GM12878 (cell line): ENCODE results near the gene POLR1G. TPM values are rescaled to one million over a fixed set of nuclear protein-coding genes. Genes with fewer than 3 reads are reported as not detected.

Experiments
- ATF7 ChIP-seq: fragments of 450-650 bp; IDR thresholded peaks from 2 replicates; pipeline ENCODE4 v1.6.1; 2016; ENCODE audit warnings: low read depth, mild to moderate bottlenecking
- BHLHE40 ChIP-seq, 2 experiments: fragments of 450-650 bp in 1 of 2; IDR thresholded peaks; 2 replicates each; pipeline ENCODE4 v1.6.1; 2011 to 2017; ENCODE audit warnings: low read depth in 2 of 2, borderline replicate concordance in 1 of 2, improper control_type of control experiment in 1 of 2, low read length in 1 of 2, mild to moderate bottlenecking in 1 of 2
- CBFB ChIP-seq: IDR thresholded peaks from 2 replicates; pipeline ENCODE4 v1.6.1; 2016; ENCODE audit warnings: antibody characterized with exemption, low read depth
- CREM ChIP-seq: IDR thresholded peaks from 2 replicates; pipeline ENCODE4 v1.6.1; 2014; ENCODE audit warnings: antibody characterized with exemption, low read depth
- ETV6 ChIP-seq, 2 experiments: fragments of 450-650 bp in 1 of 2; IDR thresholded peaks in 1 of 2; conservative IDR thresholded peaks in 1 of 2; 2 replicates each; pipeline ENCODE4 v1.6.1; 2014; ENCODE audit warnings: antibody characterized with exemption in 1 of 2, borderline replicate concordance in 1 of 2, low read depth in 1 of 2, mild to moderate bottlenecking in 1 of 2, moderate library complexity in 1 of 2
- KAT2A ChIP-seq: conservative IDR thresholded peaks from 2 replicates; pipeline ENCODE4 v1.6.1; 2011; ENCODE audit warnings: low read depth, low read length; ENCODE audit not compliant: control insufficient read depth
- KLF5 ChIP-seq: fragments of 450-650 bp; IDR thresholded peaks from 2 replicates; pipeline ENCODE4 v1.6.1; 2014; ENCODE audit warnings: mild to moderate bottlenecking; ENCODE audit not compliant: partially characterized antibody
- NFYB ChIP-seq: IDR thresholded peaks from 2 replicates; pipeline ENCODE4 v1.6.1; 2011; ENCODE audit warnings: low read depth, mild to moderate bottlenecking, low read length, improper control_type of control experiment, moderate library complexity; ENCODE audit not compliant: insufficient read depth
- POLR2A ChIP-seq: IDR thresholded peaks from 2 replicates; pipeline ENCODE4 v1.6.1; 2011; ENCODE audit warnings: low read depth, mild to moderate bottlenecking, low read length
- POLR2AphosphoS2 ChIP-seq: IDR thresholded peaks from 2 replicates; pipeline ENCODE4 v1.6.1; 2011; ENCODE audit warnings: low read depth, mild to moderate bottlenecking, low read length, improper control_type of control experiment, moderate library complexity
- RB1 ChIP-seq: fragments of 450-650 bp; formaldehyde crosslinking; IDR thresholded peaks from 2 replicates; pipeline ENCODE4 v1.6.1; 2017; ENCODE audit warnings: mild to moderate bottlenecking, borderline replicate concordance
- RCOR1 ChIP-seq: conservative IDR thresholded peaks from 2 replicates; pipeline ENCODE4 v1.6.1; 2012; ENCODE audit warnings: low read depth, low read length, improper control_type of control experiment
- RELB ChIP-seq: fragments of 450-650 bp; IDR thresholded peaks from 2 replicates; pipeline ENCODE4 v1.6.1; 2017; ENCODE audit warnings: low read depth, mild to moderate bottlenecking, moderate library complexity
- RUNX3 ChIP-seq: IDR thresholded peaks from 2 replicates; pipeline ENCODE4 v1.6.1; 2012; ENCODE audit warnings: low read length, inconsistent platforms
- SMAD5 ChIP-seq: IDR thresholded peaks from 2 replicates; pipeline ENCODE4 v1.6.1; 2016; ENCODE audit warnings: antibody characterized with exemption, low read depth
- SMC3 ChIP-seq: IDR thresholded peaks from 2 replicates; pipeline ENCODE4 v1.6.1; 2011; ENCODE audit warnings: low read length, improper control_type of control experiment, borderline replicate concordance
- ZNF274 ChIP-seq: IDR thresholded peaks from one replicate; pipeline ENCODE4 v1.8.0; 2011; ENCODE audit not compliant: insufficient read length, insufficient read depth
- polyA plus RNA-seq, 11 experiments: library from polyadenylated mRNA; depleted of rRNA in 4 of 11; unstranded in 6 of 11; stranded (reverse) in 5 of 11; fragments of >200 nt; fragmentation: Nextera tagmentation in 4 of 11; fragmentation: Illumina TruSeq in 1 of 11; extraction: Ambion mirVana in 4 of 11; extraction: Trizol in 1 of 11; gene quantifications; 1 replicate in 1 of 11; 2 replicates in 10 of 11; pipeline versions ENCODE4 v1.2.1 to v1.2.3, GENCODE V29; 2011 to 2016; ENCODE audit warnings: inconsistent platforms in 2 of 11, missing spikeins in 2 of 11, low read depth in 1 of 11
- total RNA-seq, 4 experiments: library from RNA; depleted of rRNA in 3 of 4; stranded (reverse); fragments of >200 nt in 3 of 4; fragmentation: Illumina TruSeq in 1 of 4; extraction: Trizol in 1 of 4; gene quantifications; 2 replicates each; pipeline versions ENCODE4 v1.2.1 to v1.2.3, GENCODE V29; 2013 to 2021
- TF ChIP-seq, protein P1 (sequence below): fragments of 450-650 bp; formaldehyde crosslinking; IDR thresholded peaks from 2 replicates; pipeline ENCODE4 v1.4.0; 2022; ENCODE audit warnings: mild to moderate bottlenecking, moderate library complexity
- TF ChIP-seq, protein P2 (sequence below): fragments of 450-650 bp; IDR thresholded peaks from 2 replicates; pipeline ENCODE4 v1.6.1; 2017; ENCODE audit warnings: mild to moderate bottlenecking, low read depth, inconsistent platforms; ENCODE audit not compliant: poor library complexity, severe bottlenecking
- TF ChIP-seq, protein P3 (sequence below): fragments of 450-650 bp; formaldehyde crosslinking; IDR thresholded peaks from 2 replicates; pipeline ENCODE4 v1.5.0; 2022; ENCODE audit warnings: mild to moderate bottlenecking, missing genetic modification characterization

Gene POLR1G
- total and polyA plus RNA-seq, 10 of the 15 experiments (the other 5 are each of a cell fraction or from before 2014, with no cell fraction given): 2.0 to 30.9 (median 20.5) TPM

- TF ChIP-seq ETV6 (conservative IDR thresholded peaks at IDR 0.05 in 1 of 2, IDR thresholded peaks at IDR 0.05 in 1 of 2; ENCODE audit: borderline replicate concordance in 1 of 2, low read depth in 1 of 2): peak in 1 of 2 experiments; percentile 85; a peak in 2 of 4 replicates
- TF ChIP-seq ATF7: peak; percentile 21; the same call in 1 of the 2 replicates
- TF ChIP-seq, protein P1, sequence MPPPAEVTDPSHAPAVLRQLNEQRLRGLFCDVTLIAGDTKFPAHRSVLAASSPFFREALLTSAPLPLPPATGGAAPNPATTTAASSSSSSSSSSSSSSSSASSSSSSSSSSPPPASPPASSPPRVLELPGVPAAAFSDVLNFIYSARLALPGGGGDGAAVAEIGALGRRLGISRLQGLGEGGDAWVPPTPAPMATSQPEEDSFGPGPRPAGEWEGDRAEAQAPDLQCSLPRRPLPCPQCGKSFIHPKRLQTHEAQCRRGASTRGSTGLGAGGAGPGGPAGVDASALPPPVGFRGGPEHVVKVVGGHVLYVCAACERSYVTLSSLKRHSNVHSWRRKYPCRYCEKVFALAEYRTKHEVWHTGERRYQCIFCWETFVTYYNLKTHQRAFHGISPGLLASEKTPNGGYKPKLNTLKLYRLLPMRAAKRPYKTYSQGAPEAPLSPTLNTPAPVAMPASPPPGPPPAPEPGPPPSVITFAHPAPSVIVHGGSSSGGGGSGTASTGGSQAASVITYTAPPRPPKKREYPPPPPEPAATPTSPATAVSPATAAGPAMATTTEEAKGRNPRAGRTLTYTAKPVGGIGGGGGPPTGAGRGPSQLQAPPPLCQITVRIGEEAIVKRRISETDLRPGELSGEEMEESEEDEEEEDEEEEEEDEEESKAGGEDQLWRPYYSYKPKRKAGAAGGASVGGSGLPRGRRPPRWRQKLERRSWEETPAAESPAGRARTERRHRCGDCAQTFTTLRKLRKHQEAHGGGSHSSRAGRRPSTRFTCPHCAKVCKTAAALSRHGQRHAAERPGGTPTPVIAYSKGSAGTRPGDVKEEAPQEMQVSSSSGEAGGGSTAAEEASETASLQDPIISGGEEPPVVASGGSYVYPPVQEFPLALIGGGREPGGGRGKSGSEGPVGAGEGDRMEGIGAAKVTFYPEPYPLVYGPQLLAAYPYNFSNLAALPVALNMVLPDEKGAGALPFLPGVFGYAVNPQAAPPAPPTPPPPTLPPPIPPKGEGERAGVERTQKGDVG (CRISPR knock-in tag): no peak
- TF ChIP-seq CREM: peak; percentile 77
- no peak for TF ChIP-seq SMAD5
- peak; percentile 85; the same call in 1 of the 2 replicates for TF ChIP-seq RCOR1
- TF ChIP-seq POLR2AphosphoS2: no peak
- TF ChIP-seq KLF5: no peak
- 0 out of 2 replicates have a peak, but pooled peaks have one; percentile 11 for TF ChIP-seq NFYB
- no peak for TF ChIP-seq ZNF274
- peak; percentile 48; the same call in 1 of the 2 replicates for TF ChIP-seq CBFB
- peak; percentile 51 for TF ChIP-seq POLR2A
- TF ChIP-seq, protein P2, sequence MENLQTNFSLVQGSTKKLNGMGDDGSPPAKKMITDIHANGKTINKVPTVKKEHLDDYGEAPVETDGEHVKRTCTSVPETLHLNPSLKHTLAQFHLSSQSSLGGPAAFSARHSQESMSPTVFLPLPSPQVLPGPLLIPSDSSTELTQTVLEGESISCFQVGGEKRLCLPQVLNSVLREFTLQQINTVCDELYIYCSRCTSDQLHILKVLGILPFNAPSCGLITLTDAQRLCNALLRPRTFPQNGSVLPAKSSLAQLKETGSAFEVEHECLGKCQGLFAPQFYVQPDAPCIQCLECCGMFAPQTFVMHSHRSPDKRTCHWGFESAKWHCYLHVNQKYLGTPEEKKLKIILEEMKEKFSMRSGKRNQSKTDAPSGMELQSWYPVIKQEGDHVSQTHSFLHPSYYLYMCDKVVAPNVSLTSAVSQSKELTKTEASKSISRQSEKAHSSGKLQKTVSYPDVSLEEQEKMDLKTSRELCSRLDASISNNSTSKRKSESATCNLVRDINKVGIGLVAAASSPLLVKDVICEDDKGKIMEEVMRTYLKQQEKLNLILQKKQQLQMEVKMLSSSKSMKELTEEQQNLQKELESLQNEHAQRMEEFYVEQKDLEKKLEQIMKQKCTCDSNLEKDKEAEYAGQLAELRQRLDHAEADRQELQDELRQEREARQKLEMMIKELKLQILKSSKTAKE: peak; percentile 87
- TF ChIP-seq SMC3: peak; percentile 21; the same call in 1 of the 2 replicates
- no peak for TF ChIP-seq RB1
- peak; percentile 62 for TF ChIP-seq RUNX3
- peak; percentile 52 to 54; a peak in 3 of 4 replicates for TF ChIP-seq BHLHE40 (IDR thresholded peaks at IDR 0.05; ENCODE audit: borderline replicate concordance in 1 of 2, low read depth in 2 of 2, low read length in 1 of 2)
- TF ChIP-seq, protein P3, sequence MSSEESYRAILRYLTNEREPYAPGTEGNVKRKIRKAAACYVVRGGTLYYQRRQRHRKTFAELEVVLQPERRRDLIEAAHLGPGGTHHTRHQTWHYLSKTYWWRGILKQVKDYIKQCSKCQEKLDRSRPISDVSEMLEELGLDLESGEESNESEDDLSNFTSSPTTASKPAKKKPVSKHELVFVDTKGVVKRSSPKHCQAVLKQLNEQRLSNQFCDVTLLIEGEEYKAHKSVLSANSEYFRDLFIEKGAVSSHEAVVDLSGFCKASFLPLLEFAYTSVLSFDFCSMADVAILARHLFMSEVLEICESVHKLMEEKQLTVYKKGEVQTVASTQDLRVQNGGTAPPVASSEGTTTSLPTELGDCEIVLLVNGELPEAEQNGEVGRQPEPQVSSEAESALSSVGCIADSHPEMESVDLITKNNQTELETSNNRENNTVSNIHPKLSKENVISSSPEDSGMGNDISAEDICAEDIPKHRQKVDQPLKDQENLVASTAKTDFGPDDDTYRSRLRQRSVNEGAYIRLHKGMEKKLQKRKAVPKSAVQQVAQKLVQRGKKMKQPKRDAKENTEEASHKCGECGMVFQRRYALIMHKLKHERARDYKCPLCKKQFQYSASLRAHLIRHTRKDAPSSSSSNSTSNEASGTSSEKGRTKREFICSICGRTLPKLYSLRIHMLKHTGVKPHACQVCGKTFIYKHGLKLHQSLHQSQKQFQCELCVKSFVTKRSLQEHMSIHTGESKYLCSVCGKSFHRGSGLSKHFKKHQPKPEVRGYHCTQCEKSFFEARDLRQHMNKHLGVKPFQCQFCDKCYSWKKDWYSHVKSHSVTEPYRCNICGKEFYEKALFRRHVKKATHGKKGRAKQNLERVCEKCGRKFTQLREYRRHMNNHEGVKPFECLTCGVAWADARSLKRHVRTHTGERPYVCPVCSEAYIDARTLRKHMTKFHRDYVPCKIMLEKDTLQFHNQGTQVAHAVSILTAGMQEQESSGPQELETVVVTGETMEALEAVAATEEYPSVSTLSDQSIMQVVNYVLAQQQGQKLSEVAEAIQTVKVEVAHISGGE (CRISPR knock-in tag): no peak
- peak; percentile 85 for TF ChIP-seq RELB
- TF ChIP-seq KAT2A: no peak
Observed at GRCh38 chr19:45419396-45419795, 13.0 kb downstream of the POLR1G start (continued).
